ENCODE data around the gene PARD3.

- no peak for TF ChIP-seq FOXM1 (IDR thresholded peaks at IDR 0.05; ENCODE audit: borderline replicate concordance)
- no peak for TF ChIP-seq PKNOX1 (IDR thresholded peaks at IDR 0.05)
- no peak for TF ChIP-seq FOXA1 (IDR thresholded peaks at IDR 0.05)
- TF ChIP-seq SP1 (IDR thresholded peaks at IDR 0.05): no peak
- TF ChIP-seq SUZ12 (IDR thresholded peaks at IDR 0.05): no peak
- TF ChIP-seq LEF1 (IDR thresholded peaks at IDR 0.05; ENCODE audit: borderline replicate concordance): no peak
- no peak for TF ChIP-seq TARDBP (IDR thresholded peaks at IDR 0.05)
- no peak for TF ChIP-seq NFRKB (IDR thresholded peaks at IDR 0.05)
Observed at GRCh38 chr10:34618611-34619010, 196.5 kb downstream of the PARD3 start.
